Measurements from ENCODE around the gene TMEM35B.

TMEM35B gene

DNA sequence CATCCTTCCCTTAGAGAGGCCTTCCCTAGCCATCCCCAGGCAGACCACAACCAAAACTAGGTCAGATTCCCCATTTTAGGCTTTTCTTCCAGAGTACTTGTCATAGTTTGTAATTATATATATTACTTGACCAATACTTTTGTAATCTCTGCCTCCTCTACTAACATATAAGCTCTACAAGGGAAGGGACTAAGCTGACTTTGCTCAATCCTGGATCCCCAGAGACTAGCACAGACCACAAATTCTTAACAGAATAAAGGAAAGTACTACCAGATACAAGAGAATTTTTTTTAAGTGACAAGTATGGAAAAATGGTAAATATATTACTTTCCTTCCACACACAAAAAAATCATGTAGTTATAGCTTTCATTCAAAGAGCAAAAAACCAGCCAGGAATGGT is 44.6 kb upstream of the TMEM35B start:
- Mint-ChIP-seq H3K27ac (peak overlapping the region; percentile 18 to 100 (median 99)), H3K36me3 (ENCODE audit: low read depth) (peaks cover 25% of the 10 kb centered on the region), H3K27me3 (ENCODE audit: low read depth) (no peaks in the 10 kb centered on the region), H3K9me3 (peaks cover 7% of the 10 kb centered on the region), H3K4me3 (peak overlapping the region; percentile 94 to 97 (median 95)), H3K4me1 (peaks cover 33% of the 10 kb centered on the region)
- TF ChIP-seq CTCF (IDR thresholded peaks at IDR 0.05; ENCODE audit: unreplicated experiment in 3 of 3), result no peak

- H3K4me3 Mint-ChIP-seq, result no peak overlapping the region
- no peaks in the 10 kb centered on the region for H3K9me3 Mint-ChIP-seq
- H3K27ac Mint-ChIP-seq, result no peak overlapping the region
- H3K4me1 Mint-ChIP-seq, result no peaks in the 10 kb centered on the region
- H3K36me3 Mint-ChIP-seq (ENCODE audit: low read depth), result peaks cover 16% of the 10 kb centered on the region
- no peak for TF ChIP-seq CTCF (IDR thresholded peaks at IDR 0.05; ENCODE audit: unreplicated experiment in 3 of 3)
- no peaks in the 10 kb centered on the region for H3K27me3 Mint-ChIP-seq (ENCODE audit: low read depth)
These were observed 31.3 kb upstream of the TMEM35B start for GRCh38 chr1:35016406-35016805.

DNA sequence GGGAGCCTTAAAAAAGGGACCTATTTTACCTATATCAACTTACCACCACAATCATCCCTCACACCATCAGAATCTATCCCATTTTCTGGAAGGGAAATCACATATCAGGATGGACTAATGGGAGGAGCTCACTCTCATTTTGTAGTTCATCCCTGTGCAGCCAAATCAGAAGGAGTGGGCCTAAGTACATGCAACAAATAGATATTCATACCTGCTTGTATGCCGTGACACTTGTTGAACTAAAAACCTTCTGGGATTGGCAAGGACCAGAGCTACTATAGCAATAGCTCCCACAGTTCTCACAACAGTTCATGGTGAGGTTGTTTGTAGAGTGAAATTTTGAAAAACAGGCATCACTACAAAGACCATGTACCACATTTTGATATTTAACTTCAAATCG is 29.3 kb upstream of the TMEM35B start:
- no peak for TF ChIP-seq CTCF (IDR thresholded peaks at IDR 0.05; ENCODE audit: unreplicated experiment in 3 of 3)
- H3K9me3 Mint-ChIP-seq, result no peaks in the 10 kb centered on the region
- no peaks in the 10 kb centered on the region for H3K27me3 Mint-ChIP-seq (ENCODE audit: low read depth)
- H3K4me3 Mint-ChIP-seq, result no peak overlapping the region
- no peaks in the 10 kb centered on the region for H3K4me1 Mint-ChIP-seq
- peaks cover 28% of the 10 kb centered on the region for H3K36me3 Mint-ChIP-seq (ENCODE audit: low read depth)
- no peak overlapping the region for H3K27ac Mint-ChIP-seq

DNA sequence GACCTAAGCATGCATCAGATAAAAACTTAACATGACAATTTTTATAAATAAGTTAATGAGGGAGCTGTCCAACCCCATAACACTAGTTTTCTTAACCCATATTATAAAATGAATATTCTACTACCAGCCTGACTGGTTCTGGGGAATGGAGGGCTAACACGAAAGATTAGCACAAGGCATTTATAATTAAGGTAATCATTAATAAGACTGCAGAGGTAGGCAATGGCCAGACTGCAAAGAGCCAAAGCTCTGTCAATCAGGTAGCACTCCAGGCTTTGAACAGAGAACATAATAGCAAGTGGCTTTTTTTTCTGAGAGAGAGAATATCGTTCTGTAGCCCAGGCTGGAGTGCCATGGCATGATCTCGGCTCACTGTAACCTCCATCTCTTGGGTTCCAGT is 20.6 kb upstream of the TMEM35B start:
- Mint-ChIP-seq H3K4me3 (no peak overlapping the region), H3K27ac (peak overlapping the region in 1 of 3 experiments; percentile 68), H3K36me3 (ENCODE audit: low read depth) (peaks cover 33% of the 10 kb centered on the region), H3K4me1 (no peaks in the 10 kb centered on the region), H3K27me3 (ENCODE audit: low read depth) (no peaks in the 10 kb centered on the region), H3K9me3 (no peaks in the 10 kb centered on the region)
- TF ChIP-seq CTCF (IDR thresholded peaks at IDR 0.05; ENCODE audit: unreplicated experiment in 3 of 3), result no peak

DNA sequence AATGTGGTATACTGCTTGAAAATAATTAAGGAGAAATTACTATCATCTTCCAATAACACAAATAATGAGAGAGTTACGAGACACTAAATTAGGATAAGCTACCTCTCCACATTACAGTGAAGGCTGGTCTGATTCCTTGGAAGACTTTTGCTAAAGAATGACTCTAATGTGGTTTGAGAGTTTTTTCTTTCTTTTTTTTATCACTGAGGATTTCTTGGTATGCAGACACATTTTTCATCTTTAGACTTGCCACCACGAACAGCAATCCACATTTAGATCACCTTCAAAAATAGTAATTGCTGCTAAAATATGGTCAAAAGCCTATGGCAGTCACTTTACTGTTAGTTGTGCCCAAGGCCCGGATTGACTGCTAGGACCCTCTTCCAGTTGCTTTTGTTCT is 16.6 kb upstream of the TMEM35B start:
- no peak overlapping the region for H3K27ac Mint-ChIP-seq
- H3K27me3 Mint-ChIP-seq (ENCODE audit: low read depth), result no peaks in the 10 kb centered on the region
- H3K36me3 Mint-ChIP-seq (ENCODE audit: low read depth), result peaks cover 37% of the 10 kb centered on the region
- no peaks in the 10 kb centered on the region for H3K4me1 Mint-ChIP-seq
- no peak overlapping the region for H3K4me3 Mint-ChIP-seq
- TF ChIP-seq CTCF (IDR thresholded peaks at IDR 0.05; ENCODE audit: unreplicated experiment in 3 of 3), result no peak
- no peaks in the 10 kb centered on the region for H3K9me3 Mint-ChIP-seq

DNA sequence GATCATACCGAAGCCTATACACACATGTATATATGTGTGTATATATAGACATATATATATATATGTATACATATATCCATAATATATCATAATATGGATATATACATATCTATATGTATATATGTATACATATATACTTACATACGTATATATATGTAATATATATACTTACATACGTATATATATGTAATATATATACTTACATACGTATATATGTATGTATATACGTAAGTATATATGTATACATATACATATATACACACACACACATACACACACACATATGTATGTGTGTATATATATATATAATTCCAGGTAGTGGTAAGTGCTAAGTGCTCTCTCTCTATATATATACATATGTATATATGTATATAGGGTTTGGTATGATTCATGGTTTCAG is 9.7 kb upstream of the TMEM35B start:
- no peaks in the 10 kb centered on the region for H3K4me1 Mint-ChIP-seq
- no peak overlapping the region for H3K4me3 Mint-ChIP-seq
- no peaks in the 10 kb centered on the region for H3K27me3 Mint-ChIP-seq (ENCODE audit: low read depth)
- no peak for TF ChIP-seq CTCF (IDR thresholded peaks at IDR 0.05; ENCODE audit: unreplicated experiment in 3 of 3)
- H3K36me3 Mint-ChIP-seq (ENCODE audit: low read depth), result peaks cover 14% of the 10 kb centered on the region
- H3K9me3 Mint-ChIP-seq, result no peaks in the 10 kb centered on the region
- H3K27ac Mint-ChIP-seq, result no peak overlapping the region
